GM21526 (cell line): ENCODE results near the gene TMEM131L.
"Not testable (repeated sequence)": the region's sequence is repeated elsewhere in the genome, so short reads cannot be mapped to it uniquely, and the experiment has no call there.

Source experiments
- ATAC-seq: cut with Tn5 transposase; IDR thresholded peaks from one replicate; pipeline ENCODE4 v1.9.1; 2021; ENCODE audit warnings: moderate library complexity; ENCODE audit not compliant: unreplicated experiment, low FRiP score

Gene TMEM131L

DNA sequence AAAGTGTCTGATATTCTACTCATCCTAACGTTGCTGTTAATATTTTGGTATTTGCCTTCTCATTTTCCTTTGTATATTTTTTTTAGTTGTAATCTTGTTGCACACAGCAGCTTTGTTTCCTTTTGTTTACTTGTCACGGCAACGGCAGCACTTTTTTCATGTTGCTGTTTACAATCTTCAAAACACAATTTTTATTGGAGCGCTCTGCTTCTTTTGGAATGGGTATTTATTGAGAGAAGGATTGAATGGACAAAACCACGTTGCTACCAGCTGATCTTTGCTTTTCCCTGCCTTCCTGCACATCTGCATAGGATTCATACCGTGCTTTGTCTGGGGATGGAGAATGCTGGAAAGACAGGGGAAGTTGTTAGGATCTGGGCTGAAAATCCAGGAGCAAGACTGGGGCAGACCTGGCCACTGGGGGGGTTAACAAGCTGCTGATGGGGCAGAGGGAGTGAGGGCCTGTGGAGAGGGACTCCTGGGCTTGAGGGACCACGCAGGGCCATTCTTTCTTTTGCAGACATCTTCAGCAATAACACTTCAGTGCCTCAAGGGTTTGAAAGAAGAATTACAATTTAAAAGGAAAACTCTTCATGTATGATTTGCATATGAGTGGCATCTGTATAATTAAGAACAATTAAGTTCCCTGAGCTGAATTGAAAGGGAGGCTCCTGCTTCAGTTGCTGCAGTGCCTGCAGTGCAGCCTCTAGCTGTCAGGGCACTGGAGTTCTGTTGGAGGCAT, 69.8 kb downstream of the TMEM131L start:
- ATAC-seq: no peak

DNA sequence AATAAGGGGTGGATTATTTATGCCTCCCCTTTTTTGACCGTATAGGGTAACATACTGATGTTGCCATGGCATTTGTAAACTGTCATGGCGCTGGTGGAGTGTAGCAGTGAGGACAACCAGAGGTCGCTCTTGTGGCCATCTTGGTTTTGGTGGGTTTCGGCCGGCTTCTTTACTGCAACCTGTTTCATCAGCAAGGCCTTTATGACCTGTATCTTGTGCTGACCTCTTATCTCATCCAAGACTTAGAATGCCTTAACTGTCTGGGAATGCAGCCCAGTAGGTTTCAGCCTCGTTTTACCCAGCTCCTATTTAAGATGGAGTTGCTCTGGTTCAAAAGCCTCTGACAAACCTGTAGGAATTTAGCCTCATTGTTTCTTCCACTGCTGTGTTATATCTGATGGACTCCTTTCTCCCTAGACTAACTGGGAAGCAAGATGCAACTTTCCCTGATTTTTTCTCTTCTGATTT, 71.4 kb downstream of the TMEM131L start:
- ATAC-seq: no peak

DNA sequence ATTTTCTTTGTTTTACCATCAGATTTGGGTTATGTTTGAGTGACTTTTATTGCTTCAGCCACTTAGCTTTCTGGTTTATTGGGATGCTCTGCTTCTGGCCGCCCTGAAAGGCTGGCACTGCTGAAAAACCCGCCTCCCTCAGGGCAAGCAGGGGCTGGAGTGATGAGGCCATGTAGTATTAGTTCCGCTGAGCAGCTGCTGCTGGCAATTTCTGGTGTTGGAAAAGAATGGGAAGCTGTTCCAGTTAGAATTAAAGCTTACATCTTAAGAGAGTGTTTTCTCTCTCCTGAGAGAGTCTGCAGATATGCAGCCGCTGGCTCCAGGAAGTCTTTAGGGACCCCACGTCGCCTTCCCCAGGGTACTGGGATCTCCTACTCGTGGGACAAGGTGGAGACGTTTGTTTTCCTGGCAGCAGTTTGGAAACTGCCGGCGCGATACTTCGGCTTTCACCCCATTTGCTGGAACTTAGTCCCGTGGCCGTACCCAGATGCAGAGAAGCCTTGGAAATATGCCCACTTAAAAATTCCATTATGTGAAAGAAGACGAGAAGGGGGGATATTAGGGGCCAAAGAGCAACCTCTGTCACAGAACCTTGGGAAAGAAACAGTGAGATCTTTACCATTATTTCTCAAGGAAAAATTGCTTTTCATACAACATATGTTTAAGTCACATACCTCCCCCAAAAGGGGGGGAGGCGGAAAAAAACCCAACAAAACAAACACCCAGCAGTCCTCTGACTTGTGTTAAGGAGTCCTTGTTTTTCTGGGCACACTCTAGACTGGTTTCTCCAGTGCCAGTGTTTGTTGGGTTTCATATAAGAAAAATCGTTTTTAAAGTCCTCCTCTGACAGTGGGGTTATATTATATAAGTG, 72.6 kb downstream of the TMEM131L start:
- ATAC-seq: no peak

DNA sequence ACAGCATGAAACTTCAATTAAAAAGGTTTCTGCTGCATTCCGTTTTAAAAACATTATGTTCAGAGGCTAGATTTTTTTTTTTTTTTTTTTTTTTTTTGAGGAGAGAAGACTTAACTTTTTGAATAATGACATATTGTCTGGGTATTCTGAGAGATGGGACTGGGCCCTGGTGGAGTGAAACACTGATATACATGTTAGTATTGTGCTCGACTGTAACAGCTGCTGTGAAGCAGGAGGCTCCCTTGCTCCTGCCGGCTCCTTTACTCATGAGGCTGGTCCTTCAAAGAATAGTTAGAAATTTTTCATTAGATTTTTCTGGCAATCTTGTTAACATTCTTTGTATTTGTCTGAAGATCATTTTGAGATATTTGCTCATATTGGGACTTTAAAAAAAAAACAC, 73.3 kb downstream of the TMEM131L start:
- ATAC-seq: no peak

DNA sequence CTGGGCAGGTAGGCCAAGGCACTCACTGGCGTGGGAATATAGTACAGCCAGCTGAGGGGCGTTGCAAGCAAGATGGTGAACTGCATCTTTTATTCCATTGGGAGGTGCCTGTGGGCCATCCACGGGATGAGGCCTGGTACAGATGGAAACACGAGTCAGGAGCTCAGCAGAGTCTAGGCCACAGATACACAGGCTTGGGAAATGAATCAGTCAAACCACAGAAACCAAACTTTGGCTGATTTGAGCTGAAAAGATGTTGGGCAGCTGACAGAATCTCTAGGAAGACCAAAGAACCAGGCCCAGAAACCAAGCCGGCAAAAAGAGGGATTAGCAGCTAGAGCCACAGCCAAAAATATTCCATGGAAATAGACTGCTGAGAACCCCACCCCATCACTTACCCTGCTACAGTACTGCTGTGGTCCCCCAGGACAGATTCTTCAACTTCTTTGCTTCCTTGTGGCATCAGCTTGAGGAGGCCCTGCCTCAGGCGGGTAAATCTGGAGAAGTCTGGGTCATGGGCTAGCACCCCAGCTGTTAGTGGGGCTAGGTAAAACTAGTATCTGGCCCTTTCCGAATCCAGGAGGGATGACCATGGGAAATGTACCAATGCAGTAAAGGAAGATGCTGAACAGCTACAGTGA, 75.4 kb downstream of the TMEM131L start:
- ATAC-seq: no peak

DNA sequence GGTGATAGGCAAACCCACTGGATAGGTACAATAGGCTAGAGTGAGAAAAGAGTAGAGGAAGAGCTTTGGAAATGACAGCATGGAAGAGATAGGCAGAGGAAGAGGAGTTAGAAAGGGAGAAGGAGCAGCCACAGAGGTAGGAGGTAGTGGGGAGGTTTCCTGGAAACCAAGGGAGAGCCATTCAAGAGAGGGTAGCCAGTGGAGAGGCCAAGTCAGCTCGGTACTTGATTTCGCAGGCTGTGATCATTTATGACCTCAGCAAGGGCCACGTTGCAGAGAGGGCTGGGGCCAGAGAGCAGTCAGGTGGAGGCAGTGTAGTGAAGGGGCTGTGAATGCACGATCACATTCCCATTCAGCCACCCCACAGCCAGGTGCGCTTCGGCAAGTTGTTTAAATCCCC, 76.0 kb downstream of the TMEM131L start:
- ATAC-seq: no peak

DNA sequence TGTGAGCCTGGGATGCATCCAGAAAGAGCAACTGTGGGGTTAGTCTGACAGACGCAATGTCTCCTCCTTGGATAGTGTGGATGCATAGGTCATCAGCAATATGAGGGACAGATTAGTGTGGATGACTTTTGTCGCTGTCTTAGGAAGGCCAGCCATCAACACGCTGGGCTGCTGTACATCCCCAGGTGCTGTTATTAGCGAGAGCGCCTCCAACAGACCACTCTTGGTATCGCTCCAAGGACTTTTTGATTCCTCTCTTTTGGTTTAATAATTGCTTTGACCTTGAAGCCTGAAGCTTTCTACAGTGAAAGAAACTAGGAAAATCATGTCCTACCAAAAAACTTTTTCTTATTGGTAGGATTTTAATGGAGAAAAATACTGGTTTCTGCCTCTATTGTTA, 76.7 kb downstream of the TMEM131L start:
- no peak for ATAC-seq

DNA sequence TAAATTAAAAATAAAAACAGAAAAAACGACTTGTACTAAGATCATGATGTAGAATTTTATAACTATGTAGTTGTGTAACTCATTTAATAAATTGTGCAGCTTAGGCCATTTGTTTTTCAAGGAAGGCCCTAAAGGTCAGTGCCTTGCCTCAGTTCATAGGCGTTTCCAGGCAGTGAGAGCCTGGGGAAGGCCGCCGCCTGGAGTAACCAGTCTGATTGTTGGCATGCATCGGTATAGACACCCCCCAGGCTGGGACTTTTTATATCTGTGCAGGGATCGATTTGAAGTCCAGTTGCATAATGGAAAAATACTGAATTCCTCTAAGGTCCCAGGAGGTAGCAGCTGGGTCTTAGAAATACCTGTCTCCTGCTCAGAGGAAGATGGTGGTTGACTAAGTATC, 77.2 kb downstream of the TMEM131L start:
- ATAC-seq: no peak

DNA sequence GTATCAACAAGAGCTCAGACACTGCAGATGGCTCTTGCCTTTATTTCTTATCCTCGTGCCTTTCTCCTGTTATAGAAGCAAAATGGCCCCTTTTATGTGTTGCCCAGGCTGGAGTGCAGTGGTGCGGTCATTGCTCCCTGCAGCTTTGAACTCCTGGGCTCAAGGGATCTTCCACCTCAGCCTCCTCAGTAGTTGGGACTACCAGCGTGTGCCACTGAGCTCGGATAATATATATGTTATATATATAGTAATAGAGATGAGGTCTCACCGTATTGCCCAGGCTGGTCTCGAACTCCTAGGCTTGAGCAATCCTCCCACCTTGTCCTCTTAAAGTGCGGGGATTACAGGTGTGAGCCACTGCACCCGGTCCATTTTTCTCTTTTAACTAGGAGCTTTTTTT, 79.7 kb downstream of the TMEM131L start:
- ATAC-seq: no peak

DNA sequence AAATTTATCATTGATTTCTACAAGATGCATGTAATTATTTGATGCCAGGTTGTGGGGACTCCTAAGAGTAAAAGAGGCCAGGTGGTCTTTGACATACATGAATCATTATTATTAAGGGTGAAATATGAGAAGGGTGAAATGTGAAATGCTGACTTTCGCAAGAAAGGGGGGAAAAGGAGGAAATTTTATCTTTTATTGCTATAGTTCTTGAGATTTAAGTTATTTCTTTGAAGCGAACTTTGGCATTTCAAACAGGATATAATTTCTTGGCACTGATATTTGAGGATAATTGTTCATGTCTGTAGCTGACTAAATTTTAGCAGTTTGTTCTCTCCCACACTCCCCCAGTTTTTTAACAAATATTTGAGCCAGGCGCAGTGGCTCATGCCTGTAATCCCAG, 80.1 kb downstream of the TMEM131L start:
- ATAC-seq: no peak

DNA sequence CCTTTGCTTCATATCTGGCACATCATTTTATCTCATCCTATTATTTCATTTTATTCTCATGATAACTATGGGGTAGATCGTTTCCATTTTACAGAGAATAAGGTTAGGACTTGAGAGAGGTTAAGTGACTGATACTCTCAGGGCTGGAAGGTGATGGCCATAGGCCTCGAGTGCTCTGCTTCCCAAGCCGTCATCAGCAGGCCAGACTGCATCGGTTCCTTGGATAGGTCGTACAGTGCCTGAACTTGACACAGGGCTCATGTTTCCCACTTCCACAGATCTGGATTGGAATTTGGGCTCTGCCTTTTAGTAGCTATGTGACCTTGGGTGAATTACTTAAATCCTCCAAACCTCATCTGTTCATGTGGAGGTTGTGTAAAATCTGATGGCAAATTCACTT, 81.4 kb downstream of the TMEM131L start:
- no peak for ATAC-seq

DNA sequence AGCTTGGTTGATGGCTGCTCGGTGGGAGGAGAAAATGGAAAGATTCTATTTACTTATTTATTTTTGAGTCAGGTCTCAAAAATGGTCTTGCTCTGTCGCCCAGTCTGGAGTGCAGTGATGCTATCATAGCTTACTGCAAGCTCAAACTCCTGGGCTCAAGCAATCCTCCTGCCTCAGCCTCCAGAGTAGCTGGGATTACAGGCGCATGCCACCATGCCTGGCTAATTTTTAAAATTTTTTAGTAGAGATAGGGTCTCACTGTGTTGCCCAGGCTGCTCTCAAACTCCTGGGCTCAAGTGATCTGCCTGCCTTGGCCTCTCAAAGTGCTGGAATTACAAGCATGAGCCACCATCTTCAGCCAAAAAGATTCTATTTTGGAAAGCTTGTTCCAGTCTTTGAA, 82.7 kb downstream of the TMEM131L start:
- not testable (repeated sequence) for ATAC-seq

DNA sequence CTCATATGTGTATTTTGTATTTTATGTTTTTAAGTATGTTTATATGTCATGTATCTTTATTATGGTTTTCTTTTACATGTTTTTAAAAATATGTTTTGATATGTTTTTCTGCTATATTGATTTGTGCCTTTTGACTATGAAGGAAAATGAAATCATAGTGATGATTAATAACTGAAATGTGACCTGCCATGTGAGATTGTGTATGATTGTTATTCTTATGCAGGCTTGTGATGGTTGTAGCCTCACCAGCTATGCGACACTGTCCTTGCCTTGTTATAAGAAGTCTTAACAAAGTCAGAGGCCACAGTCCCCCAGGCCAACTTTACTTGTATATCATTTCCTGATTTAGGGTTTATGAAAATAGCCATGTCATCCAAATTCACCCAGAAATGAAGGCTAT, 83.2 kb downstream of the TMEM131L start:
- no peak for ATAC-seq

DNA sequence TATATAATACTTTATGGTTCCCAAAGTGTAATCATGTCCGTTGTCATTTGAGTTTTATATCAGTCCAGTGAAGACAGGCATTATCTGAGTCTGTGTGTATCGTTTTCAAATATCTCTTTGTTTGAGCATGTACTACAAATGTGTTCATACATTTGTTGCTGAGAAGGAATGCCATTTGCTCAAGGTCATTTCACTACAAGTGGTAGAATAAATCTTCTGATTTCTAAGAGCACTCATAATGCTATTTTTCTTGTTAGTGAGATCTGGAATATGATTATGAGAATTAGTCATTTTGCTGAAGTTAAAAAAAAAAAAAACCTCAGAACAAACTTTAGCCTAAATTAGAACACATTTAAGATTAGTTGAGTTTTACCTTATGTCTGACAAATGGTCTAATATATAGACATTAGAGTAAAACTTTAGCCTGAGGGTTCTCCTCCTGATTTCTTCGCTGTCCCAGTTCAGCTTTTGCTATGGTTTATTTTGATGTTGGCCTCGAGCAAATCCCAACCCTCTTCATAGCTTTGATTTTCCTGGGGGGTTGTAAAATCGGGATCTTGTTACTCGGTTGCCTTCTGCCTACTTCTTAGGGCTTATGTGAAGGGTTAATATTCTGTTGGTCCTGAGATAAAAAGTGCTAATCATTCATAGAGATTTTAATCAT, 87.1 kb downstream of the TMEM131L start:
- no peak for ATAC-seq

DNA sequence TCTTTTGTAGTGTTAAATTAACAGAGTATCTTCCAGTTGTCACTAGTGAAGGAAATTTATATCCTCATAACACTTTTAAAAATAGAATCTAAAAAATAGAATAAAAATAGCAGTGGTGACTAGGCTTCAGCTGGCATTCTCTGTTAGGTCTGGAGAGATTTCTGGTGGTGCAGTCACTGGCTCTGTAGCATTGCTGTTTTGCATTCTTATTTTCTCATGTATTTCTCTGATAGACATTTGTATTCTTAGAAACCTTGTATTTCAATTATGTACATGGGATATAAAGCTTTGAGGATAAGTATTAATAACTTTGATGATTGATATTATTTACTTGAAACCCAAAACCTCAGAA, 87.6 kb downstream of the TMEM131L start:
- no peak for ATAC-seq

DNA sequence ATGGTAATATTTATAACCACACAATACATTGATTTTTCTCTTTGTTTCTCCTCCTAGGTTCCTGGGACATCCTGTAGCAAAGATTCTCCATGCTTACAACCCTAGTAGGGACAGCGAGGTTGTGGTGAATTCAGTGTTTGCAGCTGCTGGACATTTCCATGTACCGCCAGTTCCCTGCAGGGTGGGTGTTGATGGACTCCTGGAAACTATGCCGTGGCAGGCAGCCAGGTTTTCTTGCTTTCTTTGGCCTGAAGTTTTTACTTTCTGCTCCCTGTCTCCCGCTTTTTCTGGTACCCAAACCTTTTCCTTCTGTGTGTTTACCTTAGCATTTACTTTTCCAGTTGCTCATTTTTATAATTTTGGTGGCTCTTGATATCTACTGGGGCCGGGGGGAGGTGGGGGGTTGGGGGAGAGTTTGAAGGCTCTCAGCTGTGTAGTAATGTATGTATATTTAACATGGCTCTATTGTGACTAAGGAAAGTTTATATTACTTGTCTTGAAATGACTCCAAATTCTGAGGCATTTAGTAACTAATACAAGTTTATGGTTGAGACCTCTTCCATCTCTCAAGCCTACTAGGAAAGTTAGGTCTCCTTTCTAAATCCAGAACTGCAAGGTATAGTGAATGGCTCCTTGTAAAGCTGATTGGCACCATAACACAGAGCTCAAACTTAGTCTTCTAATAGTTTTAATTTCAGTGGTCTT, 89.7 kb downstream of the TMEM131L start:
- ATAC-seq: no peak

DNA sequence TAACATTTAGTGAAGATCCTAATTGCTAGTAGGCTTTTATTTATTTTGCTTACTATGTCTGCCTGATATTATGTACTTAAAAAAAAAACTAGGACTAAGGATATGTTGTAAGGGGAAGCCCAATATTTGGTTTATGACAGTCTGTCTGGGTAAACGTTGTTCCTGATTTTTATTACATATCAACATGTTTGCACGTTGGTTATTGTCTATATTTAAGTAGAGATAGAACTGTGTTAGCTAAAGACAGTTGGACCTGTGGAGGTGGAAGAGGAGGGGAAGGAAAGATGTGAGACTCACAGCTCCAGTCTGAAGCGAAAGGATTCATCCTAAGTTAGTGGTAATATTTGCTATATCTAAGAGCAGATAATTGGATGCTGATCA, 90.3 kb downstream of the TMEM131L start:
- ATAC-seq: no peak

DNA sequence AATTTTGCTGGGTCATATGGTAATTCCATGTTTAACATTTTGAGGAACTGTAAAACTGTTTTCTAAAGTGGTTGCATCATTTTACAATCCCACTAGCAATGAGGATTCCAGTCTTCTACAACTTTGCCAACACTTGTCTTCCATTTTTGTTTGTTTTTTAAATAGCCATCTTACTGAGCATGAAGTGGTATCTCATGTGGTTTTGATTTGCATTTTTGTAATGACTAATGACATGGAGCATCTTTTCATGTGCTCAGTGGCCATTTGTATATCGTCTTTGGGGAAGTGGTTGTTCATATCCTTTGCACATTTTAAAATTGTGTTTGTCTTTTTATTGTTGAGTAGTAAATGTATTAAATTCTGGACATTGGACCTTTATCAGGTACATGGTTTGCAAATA, 94.7 kb downstream of the TMEM131L start:
- no peak for ATAC-seq

DNA sequence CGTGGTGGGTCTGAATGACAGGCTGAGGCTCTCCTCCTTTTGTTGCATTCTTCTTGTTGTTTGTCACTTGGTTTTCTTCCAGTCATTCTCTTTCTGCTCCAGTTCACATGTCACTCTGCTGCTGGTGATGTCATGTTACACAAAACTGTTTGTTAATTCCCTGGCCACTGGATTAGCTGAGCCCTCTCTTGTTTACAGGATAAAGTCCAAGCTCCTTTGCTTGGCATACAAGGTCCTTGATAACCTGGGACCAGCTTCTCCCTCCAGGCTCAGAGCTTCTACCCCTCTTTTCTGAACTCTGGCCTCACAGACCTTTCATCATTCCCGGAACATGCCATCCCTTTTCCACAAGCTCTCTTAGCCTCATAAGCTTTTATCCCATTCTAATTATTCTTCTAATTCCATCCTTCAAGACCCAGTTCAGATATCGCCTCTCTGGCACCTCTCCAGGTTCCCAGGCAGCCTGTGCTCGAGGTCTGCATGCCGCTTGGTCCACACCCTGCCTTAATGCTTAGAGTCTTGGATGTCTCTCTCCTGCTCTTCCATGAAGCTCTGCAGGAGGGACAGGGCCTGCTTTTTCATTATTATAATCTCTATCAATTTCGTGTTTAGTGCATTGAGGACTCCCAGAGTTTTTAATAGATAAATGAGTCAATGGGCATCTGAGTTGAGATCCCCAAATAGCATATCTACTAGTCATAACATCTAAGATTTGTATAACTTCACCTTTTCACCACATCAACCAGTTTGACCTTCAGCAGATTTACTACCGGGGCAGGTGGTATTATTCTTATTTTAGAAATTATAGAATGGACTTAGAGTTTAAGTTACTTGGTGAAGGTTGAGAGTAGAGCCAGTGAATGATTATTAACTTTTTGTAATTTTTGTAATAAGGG, 98.7 kb downstream of the TMEM131L start:
- ATAC-seq: no peak
